Measurements from ENCODE around the gene RPL34.
A peak's percentile ranks its signal among the peaks of the same experiment; 100 is the strongest.
"Not testable (repeated sequence)": the region's sequence is repeated elsewhere in the genome, so short reads cannot be mapped to it uniquely, and the experiment has no call there.

RPL34 gene

DNA sequence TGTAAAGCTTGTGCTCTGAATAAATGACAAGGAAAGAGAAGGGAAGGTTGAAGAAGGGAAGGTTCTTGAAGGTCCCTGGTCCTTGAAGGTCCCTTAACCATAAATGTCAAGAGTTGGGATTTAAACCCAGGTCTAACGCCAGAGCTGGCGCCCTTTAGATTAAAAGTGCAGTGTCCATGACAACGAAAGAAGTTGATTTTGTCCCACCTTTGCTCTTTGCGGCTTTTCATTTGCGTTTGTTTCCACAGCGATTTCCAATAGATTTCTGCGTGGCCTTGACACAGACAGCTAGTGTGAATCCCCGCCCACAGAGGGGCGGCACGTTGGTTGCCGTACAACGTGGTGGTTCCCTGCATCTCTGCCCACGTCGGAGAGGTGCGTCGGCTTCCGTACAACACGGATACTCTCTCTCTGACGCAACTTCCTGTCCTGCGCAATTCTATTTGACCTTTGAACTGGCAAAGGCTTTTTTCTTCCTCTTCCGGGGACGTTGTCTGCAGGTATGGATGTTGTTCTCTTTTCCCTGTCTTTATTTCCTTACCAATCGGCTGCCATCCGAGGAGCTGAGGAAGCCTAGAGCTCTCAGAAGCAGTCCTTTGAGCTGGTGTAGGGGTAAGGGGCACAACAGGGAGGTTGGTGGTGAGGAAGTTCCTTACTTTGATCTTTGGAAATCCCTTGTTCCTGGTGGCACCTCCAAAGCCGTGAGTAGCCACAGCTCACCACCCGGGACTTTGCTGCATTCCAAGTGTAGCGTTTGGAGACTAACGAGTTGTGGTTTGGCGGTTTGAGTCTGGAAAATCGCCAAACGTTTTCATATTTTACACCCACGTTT lies at the start of gene RPL34:
Gene RPL34, plus strand, starts transcription at position 476 of the 832 bp plus-strand sequence. CDS start 1,384 bp downstream, outside the sequence.
- DNase-seq (ENCODE audit: low read depth), result peak; percentile 97

DNA sequence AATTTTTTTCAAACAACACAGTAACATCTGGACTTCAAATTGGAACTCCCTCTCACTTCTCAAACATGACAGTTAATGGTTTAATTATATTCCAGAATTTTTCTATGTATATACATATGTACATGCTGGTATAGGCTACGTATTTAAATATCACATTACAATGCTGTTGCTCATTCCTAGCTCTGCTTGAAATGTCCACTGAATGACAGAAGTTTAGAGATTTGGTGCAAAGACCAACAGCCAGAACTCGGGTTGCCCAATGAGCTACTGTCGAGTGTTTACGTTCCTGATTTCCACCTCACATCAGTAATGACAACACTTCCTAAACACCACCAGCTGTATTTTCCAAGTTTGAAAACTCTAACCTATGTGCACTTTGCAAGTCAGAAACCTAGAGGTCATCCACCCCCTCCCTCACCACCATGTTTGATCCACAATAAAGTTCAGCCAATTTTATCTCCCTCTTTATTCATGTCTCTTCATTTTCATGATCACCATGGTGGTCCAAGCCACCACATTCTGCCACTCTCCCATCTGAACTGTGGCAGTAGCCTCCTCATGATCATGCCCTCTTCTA lies 49.3 kb upstream of the RPL34 start:
- no peak for DNase-seq (ENCODE audit: low read depth)

DNA sequence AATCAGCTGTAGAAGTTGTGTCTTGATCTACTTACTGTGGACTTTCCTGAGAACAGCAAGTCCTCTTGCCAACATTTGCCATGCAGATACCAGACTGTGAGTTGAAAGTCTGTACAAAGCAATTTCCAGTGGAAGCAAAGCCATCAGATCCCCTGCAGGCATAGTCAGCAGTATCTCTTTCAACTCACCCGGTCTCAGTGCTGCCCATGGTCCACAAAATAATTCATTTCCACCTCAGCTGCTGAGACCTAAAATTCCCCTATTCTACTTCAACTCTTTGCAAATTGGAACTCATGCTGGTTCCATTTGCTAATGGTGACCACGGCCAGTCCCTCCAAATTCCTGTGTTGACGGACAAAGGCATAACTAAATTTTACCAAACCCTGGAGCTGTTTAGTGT lies 46.0 kb upstream of the RPL34 start:
- no peak for DNase-seq (ENCODE audit: low read depth)

DNA sequence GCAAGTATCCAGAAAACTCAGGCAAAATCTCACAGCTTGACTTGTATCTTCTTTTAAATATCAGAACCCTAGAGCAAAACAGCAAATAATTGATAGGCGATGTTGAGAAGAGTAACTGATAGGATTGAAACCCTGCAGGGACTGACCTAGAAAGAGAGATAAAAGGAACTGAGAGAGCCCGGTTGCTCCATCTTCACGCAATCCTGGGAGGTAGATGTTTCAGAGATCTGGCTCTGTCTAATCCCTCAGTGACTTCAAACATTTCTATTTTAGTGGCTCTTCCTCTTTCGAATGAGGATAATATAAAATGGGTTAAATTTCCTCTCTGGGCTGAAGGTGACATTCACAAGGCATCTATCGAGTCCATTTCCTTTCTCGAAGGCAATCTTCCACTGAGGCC lies 39.3 kb upstream of the RPL34 start:
- no peak for DNase-seq (ENCODE audit: low read depth)

DNA sequence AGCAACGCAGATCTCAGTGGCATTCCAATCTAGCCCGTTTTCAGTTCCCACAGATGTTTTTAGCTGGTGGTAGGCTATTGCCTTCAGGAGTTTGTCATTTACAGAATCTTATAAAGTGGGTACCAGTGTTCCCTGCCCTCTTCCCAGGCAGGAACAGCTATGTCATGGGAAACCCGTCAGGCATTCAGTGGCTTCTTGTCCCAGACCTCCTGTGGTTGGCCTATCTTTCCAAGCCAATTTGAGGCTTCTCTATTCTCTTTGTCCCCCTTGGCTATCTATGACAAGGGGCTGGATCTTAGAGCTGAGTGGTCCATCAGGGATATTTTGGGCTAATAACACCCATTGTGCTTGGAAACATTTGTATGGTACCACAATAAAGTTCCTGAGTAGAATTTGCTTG lies 33.6 kb upstream of the RPL34 start:
- no peak for DNase-seq (ENCODE audit: low read depth)

DNA sequence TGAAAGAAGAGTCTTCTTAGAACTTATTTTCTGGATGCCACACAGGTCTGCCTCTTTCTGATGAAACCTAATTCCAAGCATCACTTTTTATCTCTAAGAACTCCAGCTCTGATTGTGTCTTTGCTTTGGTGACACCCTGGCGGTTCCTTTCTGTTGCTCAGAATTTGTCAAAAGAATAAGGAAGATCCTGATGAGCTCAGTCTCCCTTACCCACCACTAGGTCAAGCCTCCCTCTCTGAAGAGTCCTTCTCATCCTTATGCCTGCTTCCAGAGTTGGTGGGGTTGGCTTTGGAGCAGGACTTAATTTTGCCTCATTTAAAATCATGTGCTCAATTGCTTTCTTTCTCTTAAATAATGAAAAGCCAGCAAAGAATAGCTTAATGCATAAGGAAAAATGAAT lies 31.5 kb upstream of the RPL34 start:
- no peak for DNase-seq (ENCODE audit: low read depth)

DNA sequence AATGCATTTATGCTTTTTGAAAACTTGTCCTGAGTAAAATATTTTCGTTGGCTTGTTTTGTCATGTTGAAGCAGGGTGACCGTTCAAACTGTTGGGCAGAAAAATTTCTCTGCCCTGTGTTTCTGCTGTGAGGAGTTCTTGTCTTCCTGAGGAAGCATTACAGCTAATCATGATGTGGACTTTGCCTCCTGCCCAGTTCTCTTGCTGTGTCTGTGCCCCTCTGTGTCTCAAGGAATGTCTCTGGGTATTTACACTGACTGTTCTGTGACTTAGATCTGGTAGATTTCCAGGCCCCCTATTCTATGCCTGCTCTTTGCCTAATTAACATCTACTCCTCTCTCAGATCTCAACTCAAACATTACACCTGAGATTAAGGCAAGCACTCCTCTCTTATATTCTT lies 30.4 kb upstream of the RPL34 start:
- no peak for DNase-seq (ENCODE audit: low read depth)

DNA sequence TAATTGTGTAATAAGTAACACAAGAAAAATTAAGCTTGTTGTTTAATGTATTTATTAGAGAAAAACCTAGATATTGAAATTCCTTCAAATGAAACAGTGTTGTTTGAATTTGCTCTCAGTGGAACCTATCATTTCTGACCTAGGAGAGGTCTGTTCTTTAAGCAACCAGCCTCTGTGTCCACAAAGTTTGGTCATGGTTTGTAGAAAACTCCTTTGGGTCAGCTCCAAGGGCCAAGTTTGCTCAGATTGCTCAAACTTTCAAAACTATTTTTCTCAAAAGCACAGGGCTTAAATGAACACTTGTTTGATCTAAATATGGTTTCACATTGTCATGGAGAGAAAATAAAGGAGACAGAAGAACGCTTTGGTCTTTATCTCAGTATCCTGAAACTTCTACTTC lies 29.6 kb upstream of the RPL34 start:
- no peak for DNase-seq (ENCODE audit: low read depth)

DNA sequence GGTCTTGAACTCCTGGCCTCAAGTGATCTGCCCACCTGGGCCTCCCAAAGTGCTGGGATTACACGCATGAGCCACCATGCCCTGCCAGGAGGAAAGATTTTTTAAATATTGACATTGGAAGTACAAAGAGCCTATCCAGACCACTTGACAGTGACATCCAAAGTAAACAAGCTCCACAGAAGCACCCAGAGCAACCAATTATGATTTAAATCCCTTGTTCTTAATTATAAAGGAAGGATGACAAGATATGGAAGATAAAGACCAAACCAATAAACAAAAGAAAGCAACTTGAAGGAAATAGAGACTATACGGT lies 27.7 kb upstream of the RPL34 start:
- no peak for DNase-seq (ENCODE audit: low read depth)

DNA sequence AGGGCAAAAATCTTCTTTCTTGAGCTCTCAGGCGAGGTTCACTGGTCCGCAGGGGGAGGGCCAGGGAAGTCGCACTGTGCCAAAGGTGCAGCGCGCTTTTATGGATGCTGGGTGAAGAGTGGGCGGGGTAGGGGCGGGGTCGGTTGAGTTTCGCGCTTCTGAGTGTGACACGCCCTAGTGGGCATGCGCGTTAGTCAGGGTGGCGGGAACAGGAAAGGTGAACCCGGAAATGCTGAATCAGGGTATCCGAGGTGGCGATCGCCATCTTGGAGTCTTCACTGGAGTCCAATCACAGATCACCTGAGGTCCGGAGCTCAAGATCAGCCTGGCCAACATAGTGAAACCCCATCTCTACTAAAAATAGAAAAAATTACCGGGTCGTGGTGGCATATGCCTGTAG lies 26.1 kb upstream of the RPL34 start:
- DNase-seq (ENCODE audit: low read depth), result not testable (repeated sequence)

DNA sequence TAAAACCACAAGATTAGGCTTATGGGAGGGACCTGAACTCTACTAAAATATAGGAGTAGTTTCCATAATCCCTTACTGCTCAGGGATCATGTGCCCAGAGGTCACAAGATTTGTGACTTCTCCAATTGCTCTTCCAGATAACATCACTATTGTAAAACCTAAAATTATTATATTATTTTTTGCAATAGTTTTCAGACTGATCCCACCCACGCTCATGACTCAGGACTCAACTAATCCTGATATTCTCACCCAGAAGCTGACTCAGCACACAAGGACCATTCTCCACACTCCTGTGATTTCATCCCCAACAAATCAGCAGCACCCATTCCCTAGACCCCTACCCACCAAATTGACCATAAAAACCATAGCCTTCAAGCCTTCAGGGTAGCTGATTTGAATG lies 24.0 kb upstream of the RPL34 start:
- no peak for DNase-seq (ENCODE audit: low read depth)

DNA sequence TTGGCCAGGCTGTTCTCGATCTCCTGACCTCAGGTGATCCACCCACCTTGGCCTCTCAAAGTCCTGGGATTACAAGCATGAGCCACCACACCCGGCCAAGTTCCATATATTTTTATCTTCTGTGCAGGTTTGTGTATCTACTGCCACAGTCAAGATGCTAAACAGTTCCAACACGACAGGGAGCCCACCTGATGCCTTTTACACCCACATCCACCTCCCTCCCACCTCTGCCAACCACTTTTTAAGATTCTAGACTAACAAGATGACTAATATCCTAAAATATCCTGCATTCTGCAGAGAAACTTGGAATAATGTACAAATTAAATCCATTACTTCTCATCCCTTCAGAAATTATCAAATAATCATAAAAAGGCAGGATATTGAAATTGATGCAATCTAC lies 19.3 kb upstream of the RPL34 start:
- no peak for DNase-seq (ENCODE audit: low read depth)

DNA sequence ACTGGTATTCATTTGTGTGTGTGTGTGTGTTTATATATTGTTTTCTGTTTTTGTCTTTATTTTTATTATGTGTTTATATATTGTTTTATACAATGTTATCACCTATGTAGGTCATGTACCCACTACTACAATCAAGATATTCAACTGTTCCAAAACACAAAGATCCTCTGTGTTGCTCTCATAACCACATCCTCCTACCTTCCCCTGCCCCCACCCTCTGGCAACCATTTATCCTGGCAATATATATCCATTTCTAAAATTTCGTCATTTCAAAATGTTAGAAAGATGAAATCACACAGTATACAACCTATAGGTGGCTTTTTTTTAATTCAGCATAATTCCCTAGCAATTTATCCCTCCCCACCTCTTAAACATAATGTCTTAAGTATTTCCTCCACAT lies 18.8 kb upstream of the RPL34 start:
- DNase-seq (ENCODE audit: low read depth), result no peak

DNA sequence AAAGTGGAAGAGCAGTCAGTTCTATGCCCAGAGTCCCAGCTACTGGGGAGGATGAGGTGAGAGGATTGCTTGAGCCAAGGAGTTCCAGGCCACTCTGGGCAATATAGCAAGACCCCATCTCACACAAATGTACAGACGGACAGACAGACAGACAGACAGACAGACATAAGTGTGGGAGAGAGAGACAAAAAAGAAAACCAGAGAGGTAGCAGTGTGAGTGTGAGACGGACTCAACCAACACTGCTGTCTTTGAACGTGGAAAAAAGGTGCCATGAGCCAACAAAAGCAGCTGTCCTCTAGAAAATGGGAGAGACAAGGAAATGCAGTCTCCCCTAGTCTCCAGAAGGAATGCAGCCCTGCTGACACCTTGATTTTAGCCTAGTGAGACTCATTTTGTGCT lies 18.2 kb upstream of the RPL34 start:
- DNase-seq (ENCODE audit: low read depth), result no peak

DNA sequence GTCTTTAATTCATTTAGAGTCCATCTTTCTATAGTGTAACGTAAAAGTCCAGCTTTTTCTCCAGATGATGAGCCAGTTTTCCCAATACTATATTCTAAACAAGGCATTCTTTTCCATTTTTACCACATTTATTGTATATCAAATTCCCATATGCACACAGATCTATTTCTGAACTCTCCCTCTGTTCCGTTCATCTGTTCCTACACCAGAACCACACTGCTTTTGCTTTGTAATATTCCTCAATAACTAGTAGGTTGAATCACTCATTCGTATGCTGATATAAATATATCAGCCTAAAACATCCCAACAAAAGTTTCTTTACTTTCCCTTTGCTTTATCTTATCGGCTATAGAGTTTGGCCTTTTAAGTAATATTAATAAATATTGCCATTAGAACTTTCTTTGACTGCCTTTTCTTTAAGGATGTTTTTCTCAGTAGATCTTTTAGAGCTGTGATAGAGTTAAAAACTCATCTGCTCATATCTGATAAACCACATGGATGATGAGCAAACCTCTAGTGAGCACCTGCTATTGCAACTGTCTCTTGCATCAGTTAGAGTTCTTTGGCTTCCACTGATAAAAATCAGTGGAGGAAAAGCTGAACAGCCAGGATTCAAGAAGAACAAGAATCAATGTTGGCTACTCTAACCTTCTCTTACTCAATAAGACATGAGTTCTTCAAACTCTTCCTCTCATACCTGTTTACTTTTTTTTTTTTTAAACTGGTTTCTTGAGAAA lies 13.1 kb upstream of the RPL34 start:
- no peak for DNase-seq (ENCODE audit: low read depth)

DNA sequence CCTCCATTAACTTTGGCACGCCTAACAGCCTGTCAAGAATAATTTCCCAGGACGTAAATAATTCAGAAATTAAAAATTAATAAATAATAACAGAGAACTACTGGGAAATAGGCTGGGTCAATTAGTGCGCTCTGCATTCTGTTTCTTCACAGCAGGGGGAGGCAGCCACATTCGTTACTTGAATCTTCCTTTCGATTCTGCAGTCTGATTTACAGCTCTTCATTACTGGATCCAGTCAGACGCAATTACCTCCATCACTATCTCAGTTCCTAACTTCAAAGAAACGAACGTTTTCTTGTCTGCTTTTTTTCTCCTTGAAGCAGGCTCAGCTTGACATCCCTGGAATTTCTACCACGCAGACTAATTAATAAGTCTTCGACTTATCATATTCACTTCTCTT lies 9.0 kb upstream of the RPL34 start:
- DNase-seq (ENCODE audit: low read depth), result no peak

DNA sequence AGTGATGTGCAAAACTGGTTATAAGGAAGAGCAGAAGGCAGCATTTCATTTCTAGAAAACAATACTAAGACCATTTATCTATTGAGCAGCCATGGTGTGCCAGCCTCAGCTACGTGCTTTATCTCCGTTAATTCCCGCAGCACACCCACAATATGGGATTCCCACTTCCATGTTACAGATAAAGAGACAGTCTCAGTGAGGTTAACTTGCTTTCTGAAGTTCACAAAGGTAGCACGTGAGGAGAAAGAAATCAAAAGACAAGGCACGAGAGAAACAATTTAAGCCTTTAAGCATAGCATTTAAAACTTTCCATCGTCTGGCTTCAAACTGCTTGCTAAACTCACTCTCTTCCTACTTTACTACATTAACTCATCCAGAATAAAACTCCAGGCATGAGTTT lies 8.0 kb upstream of the RPL34 start:
- DNase-seq (ENCODE audit: low read depth), result no peak

DNA sequence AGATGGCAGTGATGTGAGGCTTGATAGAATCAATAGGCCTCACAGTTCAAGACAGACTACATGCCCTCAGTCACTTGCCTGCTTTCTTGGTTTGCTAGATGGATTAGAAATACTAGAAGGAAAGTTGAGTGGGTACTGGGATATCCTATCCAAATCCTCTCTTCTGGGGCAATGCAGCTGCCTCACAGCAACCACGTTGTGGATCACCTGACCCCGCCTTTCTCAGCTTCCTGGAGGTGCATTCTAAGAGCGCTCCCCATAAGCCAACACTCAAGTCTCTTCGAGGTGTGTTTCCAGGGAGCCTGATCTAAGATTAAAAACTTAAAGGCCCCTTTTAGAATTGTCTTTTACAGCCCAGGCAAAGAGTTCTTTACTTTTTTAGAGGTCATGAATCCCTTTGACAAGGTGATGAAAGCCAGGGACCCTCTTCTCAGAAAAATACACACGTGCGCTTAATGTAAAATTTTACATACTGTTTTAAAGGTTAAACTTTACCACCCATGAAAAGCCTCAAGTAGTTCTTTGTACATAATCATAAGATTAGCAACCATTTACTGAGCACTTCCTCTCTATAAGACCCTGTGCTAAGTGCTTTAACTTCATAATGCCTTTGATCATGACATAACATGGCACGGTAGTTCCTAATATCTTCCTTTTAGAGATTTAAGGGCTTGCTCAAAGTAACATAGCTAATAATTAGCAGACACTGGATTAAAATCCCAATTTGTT lies 840 bp upstream of the RPL34 start:
- no peak for DNase-seq (ENCODE audit: low read depth)

DNA sequence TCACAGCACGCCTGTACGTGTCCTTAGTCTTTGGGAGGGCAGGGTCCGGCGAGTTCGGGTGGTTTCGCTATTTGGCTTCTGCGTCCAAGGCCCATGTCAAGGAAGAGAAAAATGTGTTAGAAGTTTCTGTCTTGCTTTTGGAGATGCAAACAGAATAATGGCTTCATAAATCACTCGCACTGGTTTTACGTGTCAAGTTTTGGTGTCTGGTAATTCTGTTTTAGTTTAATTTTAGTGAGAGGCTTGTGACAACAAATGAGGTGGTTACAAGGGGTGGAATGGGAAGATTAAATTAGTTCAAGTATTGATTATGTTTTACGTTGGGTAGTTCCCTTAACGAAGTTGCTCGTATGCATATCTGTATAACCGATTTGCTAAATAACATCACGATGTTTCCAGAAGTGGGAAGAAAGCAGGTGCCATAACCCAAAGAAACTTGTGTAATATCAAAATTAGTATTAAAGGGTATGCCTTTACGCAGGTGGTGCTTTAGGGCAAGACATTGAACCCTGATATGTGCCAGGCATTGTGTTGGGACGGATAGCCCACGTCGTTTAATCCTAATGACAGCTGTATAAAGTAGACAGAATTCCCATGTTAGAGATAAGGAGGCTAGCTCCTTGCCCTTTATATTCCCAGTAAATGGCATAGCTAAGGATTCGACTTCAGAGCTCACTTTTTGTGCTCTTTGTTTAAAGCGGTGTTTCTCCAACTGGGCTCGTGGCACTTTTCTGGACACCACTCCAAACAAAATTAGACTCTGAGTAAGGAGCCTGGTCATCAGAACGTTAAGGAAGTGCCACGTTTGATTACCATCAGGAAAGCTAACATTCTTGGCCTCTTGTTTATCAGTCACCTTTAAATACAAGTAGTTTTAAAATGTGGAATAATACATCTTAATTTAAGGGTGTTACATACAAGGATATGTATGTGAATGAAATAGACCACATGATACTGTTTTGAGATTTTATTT lies 843 bp downstream of the RPL34 start:
- DNase-seq (ENCODE audit: low read depth), result no peak

DNA sequence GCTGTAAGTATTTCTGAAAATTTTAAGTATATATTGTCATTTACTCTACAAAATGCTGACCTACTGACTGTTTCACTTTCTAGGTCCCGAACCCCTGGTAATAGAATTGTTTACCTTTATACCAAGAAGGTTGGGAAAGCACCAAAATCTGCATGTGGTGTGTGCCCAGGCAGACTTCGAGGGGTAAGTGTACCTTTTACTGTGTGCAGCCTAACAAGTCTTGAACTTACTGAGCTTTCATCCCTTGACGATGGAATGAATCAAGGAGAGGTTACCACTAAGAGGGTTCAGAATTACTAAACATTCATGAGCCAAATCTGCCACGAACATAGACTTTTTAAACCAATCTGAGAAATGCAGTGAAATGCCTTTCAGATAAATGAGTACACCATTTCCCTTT lies 1.6 kb downstream of the RPL34 start:
- no peak for DNase-seq (ENCODE audit: low read depth)

DNA sequence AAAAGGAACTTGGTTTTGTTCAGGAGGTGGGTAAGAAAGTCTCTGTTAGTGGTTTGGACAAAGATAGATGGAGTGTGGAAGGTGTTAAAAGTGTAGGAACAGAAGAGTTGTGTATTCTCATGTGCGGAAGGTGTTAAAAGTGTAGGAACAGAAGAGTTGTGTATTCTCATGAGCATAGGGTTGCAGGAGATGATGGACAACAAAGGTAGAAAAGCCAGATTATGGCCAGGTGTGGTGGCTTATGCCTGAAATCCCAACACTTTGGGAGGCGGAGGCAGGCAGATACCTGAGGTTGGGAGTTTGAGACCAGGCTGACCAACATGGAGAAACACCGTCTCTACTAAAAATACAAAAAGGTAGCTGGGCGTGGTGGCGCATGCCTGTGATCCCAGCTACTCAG lies 2.5 kb downstream of the RPL34 start:
- no peak for DNase-seq (ENCODE audit: low read depth)

All from stimulated activated CD8-positive, alpha-beta memory T cell treated with anti-CD3 and anti-CD28 coated beads, Interleukin-12 subunit alpha, Interleukin-12 subunit beta, amount 100 ng/mL, for 1 hour (primary cell).